ENCODE results near the gene COCH.

DNA sequence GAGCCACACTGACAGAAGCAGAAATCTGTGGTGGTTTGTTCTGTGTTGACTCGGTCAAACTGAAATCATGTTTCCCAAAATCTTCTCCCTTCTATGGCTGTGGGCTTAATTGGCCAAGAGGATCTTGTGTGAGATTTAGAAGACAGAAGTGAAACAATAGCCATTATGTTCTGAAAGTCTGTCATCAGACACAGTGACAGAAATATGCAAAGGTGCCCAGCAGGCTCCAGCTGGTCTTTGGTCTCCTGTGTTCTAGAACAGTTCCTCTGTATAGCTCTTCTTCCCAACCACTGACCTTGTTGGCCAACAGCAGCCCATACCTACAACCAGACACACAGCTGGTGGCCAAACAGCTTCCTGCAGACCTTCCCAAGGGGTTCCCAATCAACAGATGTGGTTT lies 25.0 kb upstream of the COCH start:
- TF ChIP-seq, protein P1, sequence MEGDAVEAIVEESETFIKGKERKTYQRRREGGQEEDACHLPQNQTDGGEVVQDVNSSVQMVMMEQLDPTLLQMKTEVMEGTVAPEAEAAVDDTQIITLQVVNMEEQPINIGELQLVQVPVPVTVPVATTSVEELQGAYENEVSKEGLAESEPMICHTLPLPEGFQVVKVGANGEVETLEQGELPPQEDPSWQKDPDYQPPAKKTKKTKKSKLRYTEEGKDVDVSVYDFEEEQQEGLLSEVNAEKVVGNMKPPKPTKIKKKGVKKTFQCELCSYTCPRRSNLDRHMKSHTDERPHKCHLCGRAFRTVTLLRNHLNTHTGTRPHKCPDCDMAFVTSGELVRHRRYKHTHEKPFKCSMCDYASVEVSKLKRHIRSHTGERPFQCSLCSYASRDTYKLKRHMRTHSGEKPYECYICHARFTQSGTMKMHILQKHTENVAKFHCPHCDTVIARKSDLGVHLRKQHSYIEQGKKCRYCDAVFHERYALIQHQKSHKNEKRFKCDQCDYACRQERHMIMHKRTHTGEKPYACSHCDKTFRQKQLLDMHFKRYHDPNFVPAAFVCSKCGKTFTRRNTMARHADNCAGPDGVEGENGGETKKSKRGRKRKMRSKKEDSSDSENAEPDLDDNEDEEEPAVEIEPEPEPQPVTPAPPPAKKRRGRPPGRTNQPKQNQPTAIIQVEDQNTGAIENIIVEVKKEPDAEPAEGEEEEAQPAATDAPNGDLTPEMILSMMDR (IDR thresholded peaks at IDR 0.05), result no peak
- TF ChIP-seq POLR2A (IDR thresholded peaks at IDR 0.05; ENCODE audit: low read depth), result no peak
